ENCODE data around the gene PRADC1.

DNA sequence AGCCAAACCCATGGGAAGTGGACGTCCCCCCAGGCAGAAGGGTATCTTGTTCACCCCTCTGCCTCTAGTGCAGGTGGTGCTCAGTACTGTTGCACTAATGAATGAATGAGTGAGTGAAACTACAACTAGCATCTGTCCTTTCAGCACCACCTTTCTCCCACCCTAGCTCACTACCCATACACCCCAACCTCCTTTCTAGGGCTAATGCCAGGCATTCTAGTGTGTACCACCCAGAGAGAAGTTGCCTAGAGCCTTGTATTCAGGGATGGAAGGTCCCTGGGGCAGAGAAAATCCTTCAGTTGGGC, 23.5 kb upstream of the PRADC1 start:
- TF ChIP-seq, protein P1, sequence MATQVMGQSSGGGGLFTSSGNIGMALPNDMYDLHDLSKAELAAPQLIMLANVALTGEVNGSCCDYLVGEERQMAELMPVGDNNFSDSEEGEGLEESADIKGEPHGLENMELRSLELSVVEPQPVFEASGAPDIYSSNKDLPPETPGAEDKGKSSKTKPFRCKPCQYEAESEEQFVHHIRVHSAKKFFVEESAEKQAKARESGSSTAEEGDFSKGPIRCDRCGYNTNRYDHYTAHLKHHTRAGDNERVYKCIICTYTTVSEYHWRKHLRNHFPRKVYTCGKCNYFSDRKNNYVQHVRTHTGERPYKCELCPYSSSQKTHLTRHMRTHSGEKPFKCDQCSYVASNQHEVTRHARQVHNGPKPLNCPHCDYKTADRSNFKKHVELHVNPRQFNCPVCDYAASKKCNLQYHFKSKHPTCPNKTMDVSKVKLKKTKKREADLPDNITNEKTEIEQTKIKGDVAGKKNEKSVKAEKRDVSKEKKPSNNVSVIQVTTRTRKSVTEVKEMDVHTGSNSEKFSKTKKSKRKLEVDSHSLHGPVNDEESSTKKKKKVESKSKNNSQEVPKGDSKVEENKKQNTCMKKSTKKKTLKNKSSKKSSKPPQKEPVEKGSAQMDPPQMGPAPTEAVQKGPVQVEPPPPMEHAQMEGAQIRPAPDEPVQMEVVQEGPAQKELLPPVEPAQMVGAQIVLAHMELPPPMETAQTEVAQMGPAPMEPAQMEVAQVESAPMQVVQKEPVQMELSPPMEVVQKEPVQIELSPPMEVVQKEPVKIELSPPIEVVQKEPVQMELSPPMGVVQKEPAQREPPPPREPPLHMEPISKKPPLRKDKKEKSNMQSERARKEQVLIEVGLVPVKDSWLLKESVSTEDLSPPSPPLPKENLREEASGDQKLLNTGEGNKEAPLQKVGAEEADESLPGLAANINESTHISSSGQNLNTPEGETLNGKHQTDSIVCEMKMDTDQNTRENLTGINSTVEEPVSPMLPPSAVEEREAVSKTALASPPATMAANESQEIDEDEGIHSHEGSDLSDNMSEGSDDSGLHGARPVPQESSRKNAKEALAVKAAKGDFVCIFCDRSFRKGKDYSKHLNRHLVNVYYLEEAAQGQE (IDR thresholded peaks at IDR 0.05; ENCODE audit: insufficient read depth in 1 of 2, low read depth in 2 of 2, low read length in 2 of 2), result peak in 1 of 2 experiments; percentile 50; a peak in 1 of 4 replicates
- TF ChIP-seq POLR2AphosphoS5 (IDR thresholded peaks at IDR 0.05; ENCODE audit: low read depth, low read length) (no peak), TAF1 (IDR thresholded peaks at IDR 0.05; ENCODE audit: borderline replicate concordance, insufficient read depth, low read length) (no peak), FOXP2 (optimal IDR thresholded peaks at IDR 0.05; ENCODE audit: borderline replicate concordance, extremely low read depth, extremely low read length, insufficient read depth) (no peak), SIN3A (IDR thresholded peaks at IDR 0.05; ENCODE audit: borderline replicate concordance, insufficient read depth, low read length) (no peak)
